Ectodermal cell (in vitro differentiated cells): ENCODE measurements around the gene CEACAM4. TPM values are rescaled to one million over a fixed set of nuclear protein-coding genes. Genes with fewer than 3 reads are reported as not detected.
"Not testable (repeated sequence)": the region's sequence is repeated elsewhere in the genome, so short reads cannot be mapped to it uniquely, and the experiment has no call there.

ENCODE experiments used
- H3K27ac ChIP-seq: 2 replicates; pipeline ENCODE4 v1.7.0; 2013; ENCODE audit warnings: mild to moderate bottlenecking, low read depth, low read length; ENCODE audit not compliant: insufficient read depth, poor library complexity, severe bottlenecking
- H3K27me3 ChIP-seq: 2 replicates; pipeline ENCODE4 v1.7.0; 2013; ENCODE audit warnings: mild to moderate bottlenecking, low read length; ENCODE audit not compliant: insufficient read depth, control insufficient read depth, poor library complexity, severe bottlenecking
- H3K36me3 ChIP-seq: one replicate; pipeline ENCODE4 v1.7.0; 2013; ENCODE audit warnings: low read length; ENCODE audit not compliant: control insufficient read depth, insufficient read depth
- H3K4me1 ChIP-seq: one replicate; pipeline ENCODE4 v1.7.0; 2013; ENCODE audit warnings: low read length; ENCODE audit not compliant: control insufficient read depth, insufficient read depth
- H3K4me3 ChIP-seq: 2 replicates; pipeline ENCODE4 v1.7.0; 2013; ENCODE audit warnings: low read depth, low read length, control low read depth; ENCODE audit not compliant: insufficient read depth
- H3K9me3 ChIP-seq: 2 replicates; pipeline ENCODE4 v1.7.0; 2013; ENCODE audit warnings: mild to moderate bottlenecking, low read length, moderate library complexity; ENCODE audit not compliant: control insufficient read depth
- WGBS, 2 experiments: methylation state at CpG; one replicate each; pipeline ENCODE4 v1.1.7; 2013; ENCODE audit warnings: missing lambda C conversion rate in 2 of 2; 5-methylcytosine and 5-hydroxymethylcytosine counted together
- polyA plus RNA-seq, 4 experiments: library from polyadenylated mRNA; stranded (reverse); fragments of 50-300 nt; gene quantifications; one replicate each; pipeline ENCODE4 v1.2.3, GENCODE V29; 2013

Gene CEACAM4
- polyA plus RNA-seq (2013, experiment 1 of 4) = not detected
- not detected for polyA plus RNA-seq (2013, experiment 2 of 4)
- polyA plus RNA-seq (2013, experiment 3 of 4) = not detected
- polyA plus RNA-seq (2013, experiment 4 of 4) = not detected

DNA sequence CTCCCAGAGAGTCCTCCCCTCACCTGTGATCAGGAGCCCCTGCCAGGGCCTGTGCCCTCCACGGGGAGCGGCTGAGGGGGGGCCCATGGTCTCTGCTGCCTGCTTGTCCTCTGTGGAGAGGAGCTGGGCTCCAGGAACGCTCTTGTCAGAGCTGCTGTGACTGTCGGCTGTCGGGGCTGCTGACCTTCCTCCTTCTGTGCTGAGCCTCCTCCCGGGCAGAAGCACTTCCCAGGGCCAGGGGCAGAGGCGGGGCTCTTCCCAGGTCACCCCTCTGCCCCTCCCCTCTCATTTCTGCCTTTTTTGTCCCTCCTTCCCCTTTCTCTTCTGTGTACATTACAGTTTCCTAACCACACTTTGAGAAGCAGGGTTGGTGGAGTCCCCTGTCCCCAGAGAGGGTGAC, at the start of gene CEACAM4:
Gene CEACAM4 (minus strand): TSS at position 198 of the 400 bp plus-strand sequence. CDS start 111 bp downstream, at position 87.
- Histone ChIP-seq H3K4me3 (no peak within 1 kb of the TSS), H3K27ac (no peak within 1 kb of the TSS), H3K9me3 (peaks cover 4% of the 10 kb centered on the region), H3K4me1 (no peaks in the 10 kb centered on the region), H3K27me3 (no peaks in the 10 kb centered on the region), H3K36me3 (no peaks in the 10 kb centered on the region)
- WGBS, 2 experiments = 58 to 62% methylated on average over 7 of the region's 7 CpGs

DNA sequence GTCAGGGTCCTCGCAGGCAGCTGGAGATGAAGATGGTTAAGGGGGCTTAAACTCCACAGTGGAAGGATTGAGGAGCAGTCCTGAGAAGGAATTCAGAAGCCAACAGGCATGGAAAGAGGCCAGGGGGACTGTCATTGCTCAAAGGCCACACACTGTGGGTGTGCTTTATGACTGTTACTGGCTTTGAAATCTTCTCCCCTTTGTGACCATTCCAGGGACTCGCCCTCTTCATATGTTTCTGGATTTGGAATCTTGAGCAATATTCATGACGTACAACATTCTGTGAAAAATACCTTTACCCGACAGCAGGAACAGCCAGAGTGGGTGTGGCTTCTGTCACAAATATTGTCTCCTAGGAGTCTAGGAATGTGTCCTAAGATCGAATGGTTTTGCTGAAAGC, 44.6 kb upstream of the CEACAM4 start:
- H3K9me3 ChIP-seq = no peaks in the 10 kb centered on the region
- 76 to 80% methylated on average over 5 of the region's 5 CpGs for whole genome bisulfite sequencing, 2 experiments

GRCh38 chr19:41670755-41671154, 43.9 kb upstream of the CEACAM4 start:
- H3K27me3 ChIP-seq = no peaks in the 10 kb centered on the region
- no peak overlapping the region for H3K4me3 ChIP-seq
- H3K9me3 ChIP-seq = no peaks in the 10 kb centered on the region
- H3K27ac ChIP-seq = no peak overlapping the region
- no peaks in the 10 kb centered on the region for H3K4me1 ChIP-seq
- no peaks in the 10 kb centered on the region for H3K36me3 ChIP-seq

More for the DNA sequence above, 44.6 kb upstream of the CEACAM4 start:
- no peaks in the 10 kb centered on the region for H3K36me3 ChIP-seq
- H3K27ac ChIP-seq = no peak overlapping the region
- H3K4me1 ChIP-seq = no peaks in the 10 kb centered on the region
- H3K27me3 ChIP-seq = no peaks in the 10 kb centered on the region
- H3K4me3 ChIP-seq = no peak overlapping the region

DNA sequence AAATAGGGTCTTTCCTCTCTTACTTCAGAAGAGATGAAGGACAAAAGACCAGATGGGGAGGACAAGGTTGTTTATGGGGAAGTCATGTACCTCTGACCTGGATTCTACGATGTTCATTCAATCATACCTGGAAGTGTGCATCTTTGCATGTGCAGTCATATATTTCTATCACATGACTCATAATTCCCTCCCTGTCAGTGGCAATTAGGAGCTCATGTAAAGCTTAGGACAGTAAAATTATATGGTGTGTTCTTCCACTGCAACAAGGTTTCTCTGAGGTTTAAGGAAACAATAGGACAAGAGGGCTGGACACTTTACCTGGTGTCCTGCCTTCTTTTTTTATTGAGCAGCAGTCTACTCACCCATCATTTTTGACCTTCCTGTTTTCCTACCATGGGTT, 41.4 kb upstream of the CEACAM4 start:
- Histone ChIP-seq H3K27me3 (no peaks in the 10 kb centered on the region), H3K4me3 (no peak overlapping the region), H3K4me1 (no peaks in the 10 kb centered on the region), H3K9me3 (peaks cover 3% of the 10 kb centered on the region), H3K36me3 (no peaks in the 10 kb centered on the region), H3K27ac (no peak overlapping the region)
- 79 to 82% methylated on average over 1 of the region's 1 CpG for WGBS, 2 experiments

DNA sequence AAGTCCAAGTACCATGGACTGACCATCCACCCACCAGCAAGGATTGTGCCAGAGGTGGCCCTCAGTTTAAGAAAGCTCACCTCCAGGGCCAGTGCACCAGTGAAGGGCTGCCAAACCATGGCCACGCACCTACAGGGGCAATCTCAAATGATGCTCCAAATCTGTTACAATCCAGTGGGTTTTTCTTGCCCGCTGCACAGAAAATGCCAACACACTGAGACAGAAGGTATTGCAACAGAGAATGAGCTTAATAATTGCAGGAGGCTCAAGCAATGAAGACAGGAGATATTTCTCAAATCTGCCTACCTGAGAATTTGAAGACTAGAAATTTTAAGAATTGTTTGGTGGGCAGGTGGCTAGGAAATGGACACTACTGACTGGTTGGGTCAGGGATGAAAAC, 39.2 kb upstream of the CEACAM4 start:
- no peak overlapping the region for H3K27ac ChIP-seq

DNA sequence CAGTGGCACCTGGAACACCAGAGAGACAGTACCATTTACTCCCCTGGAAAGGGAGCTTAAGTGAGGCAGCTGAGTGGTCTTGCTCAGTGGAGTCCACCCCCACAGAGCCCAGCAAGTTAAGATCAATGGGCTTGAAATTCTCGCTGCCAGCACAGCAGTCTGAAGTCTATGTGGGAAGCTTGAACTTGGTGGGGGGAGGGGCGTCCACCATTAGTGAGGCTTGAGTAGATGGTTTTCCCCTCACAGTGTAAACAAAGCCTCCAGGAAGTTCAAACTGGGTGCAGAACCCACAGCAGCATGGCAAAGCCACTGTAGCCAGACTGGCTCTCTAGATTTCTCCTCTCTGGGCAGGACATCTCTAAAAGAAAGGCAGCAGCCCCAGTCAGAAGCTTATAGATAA, 30.3 kb upstream of the CEACAM4 start:
- H3K4me3 ChIP-seq = no peak overlapping the region
- no peaks in the 10 kb centered on the region for H3K9me3 ChIP-seq
- no peaks in the 10 kb centered on the region for H3K36me3 ChIP-seq
- no peaks in the 10 kb centered on the region for H3K27me3 ChIP-seq
- 46 to 57% methylated on average over 2 of the region's 2 CpGs for WGBS, 2 experiments
- H3K27ac ChIP-seq = no peak overlapping the region
- H3K4me1 ChIP-seq = no peaks in the 10 kb centered on the region

More for the DNA sequence above, 39.2 kb upstream of the CEACAM4 start:
- no peaks in the 10 kb centered on the region for H3K36me3 ChIP-seq
- no peaks in the 10 kb centered on the region for H3K4me1 ChIP-seq
- WGBS, 2 experiments = 64 to 71% methylated on average over 2 of the region's 2 CpGs
- peaks cover 3% of the 10 kb centered on the region for H3K9me3 ChIP-seq
- no peaks in the 10 kb centered on the region for H3K27me3 ChIP-seq
- H3K4me3 ChIP-seq = no peak overlapping the region

GRCh38 chr19:41656756-41657155, 29.9 kb upstream of the CEACAM4 start:
- H3K4me3 ChIP-seq, H3K9me3 ChIP-seq, H3K4me1 ChIP-seq, H3K27me3 ChIP-seq, H3K27ac ChIP-seq, H3K36me3 ChIP-seq: not testable (repeated sequence)
- 58 to 68% methylated on average over 2 of the region's 2 CpGs for WGBS, 2 experiments

DNA sequence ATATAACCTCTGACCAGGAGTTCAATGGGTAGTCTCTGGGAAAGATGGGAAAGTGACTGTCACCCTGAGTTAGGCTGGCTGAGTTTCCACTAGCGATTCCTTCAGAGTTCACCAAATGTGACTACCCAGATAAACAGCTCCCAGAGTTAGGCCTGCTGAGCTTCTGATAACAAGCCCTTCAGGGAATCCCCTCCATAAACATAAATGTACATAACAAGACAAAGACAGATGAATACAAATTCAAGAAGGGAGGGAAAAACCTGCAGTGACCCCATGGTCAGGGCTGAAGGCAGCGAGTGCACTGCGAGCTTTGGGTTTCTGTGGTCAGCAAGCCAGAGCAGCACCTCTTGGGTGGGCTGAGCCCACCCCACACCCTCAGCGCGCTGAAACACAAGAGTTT, 25.4 kb upstream of the CEACAM4 start:
- 67 to 71% methylated on average over 5 of the region's 5 CpGs for WGBS, 2 experiments
- no peaks in the 10 kb centered on the region for H3K27me3 ChIP-seq
- no peak overlapping the region for H3K4me3 ChIP-seq
- H3K9me3 ChIP-seq = no peaks in the 10 kb centered on the region
- no peak overlapping the region for H3K27ac ChIP-seq
- no peaks in the 10 kb centered on the region for H3K36me3 ChIP-seq
- H3K4me1 ChIP-seq = no peaks in the 10 kb centered on the region

DNA sequence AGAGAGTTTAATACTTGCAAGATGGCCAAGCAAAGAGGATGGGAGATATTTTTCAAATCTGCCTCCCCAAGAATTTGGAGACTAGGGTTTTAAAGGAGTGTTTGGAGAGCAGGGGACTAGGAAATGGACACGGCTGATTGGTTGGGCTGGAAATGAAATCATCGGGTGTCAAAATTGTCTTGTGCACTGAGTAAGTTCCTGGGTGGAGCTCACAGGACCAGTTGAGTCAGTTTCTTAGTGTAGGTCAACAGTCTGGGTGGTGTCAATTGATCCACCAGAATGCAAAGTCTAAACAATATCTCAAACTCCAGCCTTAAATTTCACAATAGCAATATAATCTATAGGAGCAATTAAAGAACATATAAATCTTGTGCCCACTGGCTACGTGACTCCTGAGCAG, 23.0 kb upstream of the CEACAM4 start:
- WGBS, 2 experiments = 75 to 86% methylated on average over 2 to 3 of the region's 3 CpGs
- no peaks in the 10 kb centered on the region for H3K36me3 ChIP-seq

GRCh38 chr19:41646589-41647204, 19.8 kb upstream of the CEACAM4 start:
- H3K27ac ChIP-seq = no peak overlapping the region
- H3K4me1 ChIP-seq = no peaks in the 10 kb centered on the region
- no peaks in the 10 kb centered on the region for H3K9me3 ChIP-seq
- H3K36me3 ChIP-seq = no peaks in the 10 kb centered on the region
- no peak overlapping the region for H3K4me3 ChIP-seq
- WGBS, 2 experiments = 48 to 50% methylated on average over 6 to 11 of the region's 14 CpGs
- H3K27me3 ChIP-seq = no peaks in the 10 kb centered on the region

More for the DNA sequence above, 23.0 kb upstream of the CEACAM4 start:
- Histone ChIP-seq H3K27me3 (no peaks in the 10 kb centered on the region), H3K9me3 (no peaks in the 10 kb centered on the region), H3K4me3 (no peak overlapping the region), H3K27ac (no peak overlapping the region), H3K4me1 (no peaks in the 10 kb centered on the region)
